ENCODE measurements around the gene MCCC2.
"Not testable (repeated sequence)": the region's sequence is repeated elsewhere in the genome, so short reads cannot be mapped to it uniquely, and the experiment has no call there.

The MCCC2 gene

GRCh38 chr5:71586941-71587765 is at the start of gene MCCC2:
TSS of gene MCCC2 (plus strand) at chr5:71587340. CDS start at chr5:71587426, 86 bp downstream.
- DNase-seq, result peak; percentile 21

GRCh38 chr5:71537687-71538086 is 49.5 kb upstream of the MCCC2 start:
- no peak for DNase-seq

- DNase-seq, result not testable (repeated sequence)
Measured at GRCh38 chr5:71550885-71551284, 36.3 kb upstream of the MCCC2 start.

GRCh38 chr5:71551582-71551981 is 35.6 kb upstream of the MCCC2 start:
- DNase-seq, result not testable (repeated sequence)

- not testable (repeated sequence) for DNase-seq
Measured at GRCh38 chr5:71552026-71552749, 35.0 kb upstream of the MCCC2 start.

- no peak for DNase-seq
Measured at GRCh38 chr5:71563161-71563560, 24.0 kb upstream of the MCCC2 start.

- no peak for DNase-seq
Measured at GRCh38 chr5:71564895-71565294, 22.2 kb upstream of the MCCC2 start.

GRCh38 chr5:71569748-71570509 is 17.2 kb upstream of the MCCC2 start:
- no peak for DNase-seq

- not testable (repeated sequence) for DNase-seq
Measured at GRCh38 chr5:71571811-71572210, 15.3 kb upstream of the MCCC2 start.

GRCh38 chr5:71573591-71573990 is 13.5 kb upstream of the MCCC2 start:
- no peak for DNase-seq

GRCh38 chr5:71575588-71575987 is 11.6 kb upstream of the MCCC2 start:
- not testable (repeated sequence) for DNase-seq

- no peak for DNase-seq
Measured at GRCh38 chr5:71576241-71576640, 10.9 kb upstream of the MCCC2 start.

- not testable (repeated sequence) for DNase-seq
Measured at GRCh38 chr5:71577839-71578238, 9.3 kb upstream of the MCCC2 start.

- DNase-seq, result no peak
Measured at GRCh38 chr5:71582945-71583584, 4.1 kb upstream of the MCCC2 start.

- no peak for DNase-seq
Measured at GRCh38 chr5:71586052-71586940, 844 bp upstream of the MCCC2 start.

- no peak for DNase-seq
Measured at GRCh38 chr5:71587766-71588532, 809 bp downstream of the MCCC2 start.

- no peak for DNase-seq
Measured at GRCh38 chr5:71588533-71588885, 1.4 kb downstream of the MCCC2 start.

GRCh38 chr5:71589903-71590302 is 2.8 kb downstream of the MCCC2 start:
- DNase-seq, result no peak

- DNase-seq, result no peak
Measured at GRCh38 chr5:71591100-71591499, 4.0 kb downstream of the MCCC2 start.

GRCh38 chr5:71596169-71596568 is 9.0 kb downstream of the MCCC2 start:
- no peak for DNase-seq

GRCh38 chr5:71597001-71597400 is 9.9 kb downstream of the MCCC2 start:
- no peak for DNase-seq

Measured in NCI-H2081 treated with DMSO at 0.1 percent for 48 hours (cell line).